SK-MEL-5 (cell line): ENCODE measurements around the gene CELF2. TPM values are rescaled to one million over a fixed set of nuclear protein-coding genes. Genes with fewer than 3 reads are reported as not detected.
"Not testable (repeated sequence)": the region's sequence is repeated elsewhere in the genome, so short reads cannot be mapped to it uniquely, and the experiment has no call there.

Experiments used
- DNase-seq: peaks from one replicate; pipeline ENCODE4 v3.0.0-alpha.2; 2016; ENCODE audit warnings: low read depth, low spot score
- in situ Hi-C: cut with HindIII; loops from 2 replicates; pipeline ENCODE4 v1.10.0; 2016; ENCODE audit warnings: low sequenced_read_pairs, high pct_unique_total_duplicates, low pct_unique_long_range_greater_than_20kb
- total RNA-seq: library from RNA; depleted of rRNA; stranded (reverse); fragments of >200 nt; shearing (Covaris generic); gene quantifications from 2 replicates; pipeline ENCODE4 v1.2.3, GENCODE V29; 2014

Gene CELF2
- total RNA-seq, 1 experiment from 2014 or later: 8.1 TPM

GRCh38 chr10:11104772-11105675 lies 87.4 kb downstream of the CELF2 start:
- DNase-seq: no peak
- in situ Hi-C loops: no loop called here

GRCh38 chr10:11105676-11106004 lies 88.0 kb downstream of the CELF2 start:
- DNase-seq: no peak
- in situ Hi-C loops: no loop called here

GRCh38 chr10:11106621-11107374 lies 89.1 kb downstream of the CELF2 start:
- in situ Hi-C loops: no loop called here
- no peak for DNase-seq

- in situ Hi-C loops: no loop called here
- no peak for DNase-seq
Observed at GRCh38 chr10:11107948-11108347, 90.3 kb downstream of the CELF2 start.

GRCh38 chr10:11108356-11108755 lies 90.7 kb downstream of the CELF2 start:
- peak; percentile 63 for DNase-seq
- in situ Hi-C loops: no loop called here

GRCh38 chr10:11109590-11109989 lies 91.9 kb downstream of the CELF2 start:
- DNase-seq: no peak
- in situ Hi-C loops: no loop called here

- peak; percentile 87 for DNase-seq
- in situ Hi-C loops: loop anchor here (10.0 kb wide), 1 partner anchor 104 kb away; no protein-coding TSS in a partner anchor
Observed at GRCh38 chr10:11110539-11110938, 92.9 kb downstream of the CELF2 start.

GRCh38 chr10:11111490-11111889 lies 93.8 kb downstream of the CELF2 start:
- DNase-seq: no peak
- in situ Hi-C loops: loop anchor here (10.0 kb wide), 1 partner anchor 103 kb away; no protein-coding TSS in a partner anchor

- DNase-seq: no peak
- in situ Hi-C loops: loop anchor here (10.0 kb wide), 1 partner anchor 102 kb away; no protein-coding TSS in a partner anchor
Observed at GRCh38 chr10:11112718-11113117, 95.0 kb downstream of the CELF2 start.

GRCh38 chr10:11113156-11113555 lies 95.5 kb downstream of the CELF2 start:
- DNase-seq: peak; percentile 15
- in situ Hi-C loops: loop anchor here (10.0 kb wide), 1 partner anchor 102 kb away; no protein-coding TSS in a partner anchor

GRCh38 chr10:11114269-11114668 lies 96.6 kb downstream of the CELF2 start:
- no peak for DNase-seq
- in situ Hi-C loops: loop anchor here (10.0 kb wide), 1 partner anchor 101 kb away; no protein-coding TSS in a partner anchor

GRCh38 chr10:11115337-11115736 lies 97.7 kb downstream of the CELF2 start:
- in situ Hi-C loops: loop anchor here (10.0 kb wide), 1 partner anchor 99 kb away; no protein-coding TSS in a partner anchor
- no peak for DNase-seq

GRCh38 chr10:11116361-11116760 lies 98.7 kb downstream of the CELF2 start:
- in situ Hi-C loops: loop anchor here (10.0 kb wide), 1 partner anchor 98 kb away; no protein-coding TSS in a partner anchor
- no peak for DNase-seq

GRCh38 chr10:11116817-11117216 lies 99.1 kb downstream of the CELF2 start:
- in situ Hi-C loops: loop anchor here (10.0 kb wide), 1 partner anchor 98 kb away; no protein-coding TSS in a partner anchor

GRCh38 chr10:11118686-11119085 lies 101.0 kb downstream of the CELF2 start:
- in situ Hi-C loops: loop anchor here (10.0 kb wide), 1 partner anchor 96 kb away; no protein-coding TSS in a partner anchor
- no peak for DNase-seq

More at GRCh38 chr10:11116817-11117216, 99.1 kb downstream of the CELF2 start:
- DNase-seq: no peak

GRCh38 chr10:11119843-11120242 lies 102.2 kb downstream of the CELF2 start:
- in situ Hi-C loops: loop anchor here (10.0 kb wide), 1 partner anchor 95 kb away; no protein-coding TSS in a partner anchor
- DNase-seq: no peak

- in situ Hi-C loops: no loop called here
- no peak for DNase-seq
Observed at GRCh38 chr10:11120711-11121110, 103.0 kb downstream of the CELF2 start.

- in situ Hi-C loops, DNase-seq: not testable (repeated sequence)
Observed at GRCh38 chr10:11123892-11124291, 106.2 kb downstream of the CELF2 start.
